HCT116 (cell line): ENCODE results near the gene GGPS1.

Experiments
- ATF3 ChIP-seq: IDR thresholded peaks from 2 replicates; pipeline ENCODE4 v1.6.1; 2012
- ELF1 ChIP-seq: IDR thresholded peaks from 2 replicates; pipeline ENCODE4 v1.6.1; 2012; ENCODE audit warnings: low read depth, borderline replicate concordance
- EZH2 ChIP-seq: fragments of 200-600 bp; sonication (generic); IDR thresholded peaks from 2 replicates; pipeline ENCODE4 v1.6.1; 2017; ENCODE audit warnings: antibody characterized with exemption, mixed run types
- EZH2phosphoT487 ChIP-seq: fragments of 200-600 bp; IDR thresholded peaks from 2 replicates; pipeline ENCODE4 v1.6.1; 2018; ENCODE audit warnings: antibody characterized with exemption, borderline replicate concordance
- POLR2A ChIP-seq: IDR thresholded peaks from 2 replicates; pipeline ENCODE4 v1.7.0; 2011; ENCODE audit warnings: borderline replicate concordance; ENCODE audit not compliant: insufficient read depth, insufficient read length; ENCODE audit errors: extremely low read depth
- POLR2AphosphoS5 ChIP-seq: IDR thresholded peaks from 2 replicates; pipeline ENCODE4 v1.6.1; 2011; ENCODE audit warnings: mild to moderate bottlenecking, low read depth, low read length, moderate library complexity
- SIN3A ChIP-seq: IDR thresholded peaks from 2 replicates; pipeline ENCODE4 v1.6.1; 2012; ENCODE audit warnings: low read depth
- YY1 ChIP-seq: IDR thresholded peaks from 2 replicates; pipeline ENCODE4 v1.6.1; 2011; ENCODE audit warnings: low read length, low read depth, moderate library complexity, mild to moderate bottlenecking; ENCODE audit not compliant: insufficient replicate concordance; ENCODE audit errors: extremely low read depth
- ZNF274 ChIP-seq: fragments of 200-500 bp; sonication (Bioruptor generic); IDR thresholded peaks from 2 replicates; pipeline ENCODE4 v1.6.1; 2014; ENCODE audit warnings: mild to moderate bottlenecking, low read depth, low read length, inconsistent platforms
- TF ChIP-seq, protein P1 (sequence below), 3 experiments: fragments of 200-600 bp in 1 of 3; sonication (generic) in 1 of 3; IDR thresholded peaks in 2 of 3; conservative IDR thresholded peaks in 1 of 3; 2 replicates each; pipeline ENCODE4 v1.5.1; 2012 to 2017; ENCODE audit warnings: low read depth in 2 of 3, low read length in 2 of 3, antibody characterized with exemption in 1 of 3, borderline replicate concordance in 1 of 3, control low read depth in 1 of 3, mild to moderate bottlenecking in 1 of 3, mixed read lengths in 1 of 3, mixed run types in 1 of 3, moderate library complexity in 1 of 3; ENCODE audit not compliant: insufficient read depth in 1 of 3

- TF ChIP-seq ZNF274 (no peak), ELF1 (no peak), POLR2AphosphoS5 (no peak), ATF3 (no peak), EZH2 (no peak), EZH2phosphoT487 (no peak), POLR2A (no peak), SIN3A (no peak), YY1 (no peak)
- TF ChIP-seq, protein P1, sequence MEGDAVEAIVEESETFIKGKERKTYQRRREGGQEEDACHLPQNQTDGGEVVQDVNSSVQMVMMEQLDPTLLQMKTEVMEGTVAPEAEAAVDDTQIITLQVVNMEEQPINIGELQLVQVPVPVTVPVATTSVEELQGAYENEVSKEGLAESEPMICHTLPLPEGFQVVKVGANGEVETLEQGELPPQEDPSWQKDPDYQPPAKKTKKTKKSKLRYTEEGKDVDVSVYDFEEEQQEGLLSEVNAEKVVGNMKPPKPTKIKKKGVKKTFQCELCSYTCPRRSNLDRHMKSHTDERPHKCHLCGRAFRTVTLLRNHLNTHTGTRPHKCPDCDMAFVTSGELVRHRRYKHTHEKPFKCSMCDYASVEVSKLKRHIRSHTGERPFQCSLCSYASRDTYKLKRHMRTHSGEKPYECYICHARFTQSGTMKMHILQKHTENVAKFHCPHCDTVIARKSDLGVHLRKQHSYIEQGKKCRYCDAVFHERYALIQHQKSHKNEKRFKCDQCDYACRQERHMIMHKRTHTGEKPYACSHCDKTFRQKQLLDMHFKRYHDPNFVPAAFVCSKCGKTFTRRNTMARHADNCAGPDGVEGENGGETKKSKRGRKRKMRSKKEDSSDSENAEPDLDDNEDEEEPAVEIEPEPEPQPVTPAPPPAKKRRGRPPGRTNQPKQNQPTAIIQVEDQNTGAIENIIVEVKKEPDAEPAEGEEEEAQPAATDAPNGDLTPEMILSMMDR (IDR thresholded peaks at IDR 0.05 in 2 of 3, conservative IDR thresholded peaks at IDR 0.05 in 1 of 3; ENCODE audit: borderline replicate concordance in 1 of 3, insufficient read depth in 1 of 3, low read depth in 2 of 3, low read length in 2 of 3) = no peak
Observed at GRCh38 chr1:235296729-235297128, 31.6 kb upstream of the GGPS1 start.
